ENCODE data around the gene CDT1. TPM values are rescaled to one million over a fixed set of nuclear protein-coding genes. Genes with fewer than 3 reads are reported as not detected.

Gene CDT1
- total and polyA plus RNA-seq, 2 donors from 2014 or later, result 0.56 to 1.5 TPM

GRCh38 chr16:88817785-88818574, 14.4 kb downstream of the CDT1 start:
- FAIRE-seq (no peak), DNase-seq (peak in 1 of 5 donors; percentile 22)
- Histone ChIP-seq H3K4me3 (ENCODE audit: low read length in 3 of 3) (no peak overlapping the region), H3K4me1 (ENCODE audit: control insufficient read depth in 2 of 3, insufficient read depth in 2 of 3, low read depth in 1 of 3, low read length in 3 of 3) (peaks cover 0 to 2% (median 0%) of the 10 kb centered on the region in 3 donors), H3K9ac (ENCODE audit: low read length in 3 of 3) (no peak overlapping the region), H3K9me3 (ENCODE audit: control insufficient read depth in 2 of 3, insufficient read depth in 1 of 3, low read length in 3 of 3) (no peaks in the 10 kb centered on the region), H3K27me3 (ENCODE audit: control insufficient read depth, insufficient read depth, low read length) (no peaks in the 10 kb centered on the region), H3K27ac (ENCODE audit: low read depth in 2 of 2, low read length in 2 of 2) (no peak overlapping the region), H3K36me3 (ENCODE audit: control insufficient read depth in 2 of 3, insufficient read depth in 3 of 3, low read length in 3 of 3) (peaks cover 0 to under 1% (median 0%) of the 10 kb centered on the region in 3 donors)
- TF ChIP-seq CTCF (IDR thresholded peaks at IDR 0.05; ENCODE audit: borderline replicate concordance, extremely low read depth, insufficient read depth), result no peak
- intact Hi-C loops (cut with DNase I), result no loop called here

GRCh38 chr16:88818575-88818874, 14.9 kb downstream of the CDT1 start:
- Histone ChIP-seq H3K9ac (ENCODE audit: low read length in 3 of 3) (no peak overlapping the region), H3K36me3 (ENCODE audit: control insufficient read depth in 2 of 3, insufficient read depth in 3 of 3, low read length in 3 of 3) (peaks cover 0 to 2% (median 0%) of the 10 kb centered on the region in 3 donors), H3K27me3 (ENCODE audit: control insufficient read depth, insufficient read depth, low read length) (no peaks in the 10 kb centered on the region), H3K4me1 (ENCODE audit: control insufficient read depth in 2 of 3, insufficient read depth in 2 of 3, low read depth in 1 of 3, low read length in 3 of 3) (peaks cover 0 to 2% (median 0%) of the 10 kb centered on the region in 3 donors), H3K4me3 (ENCODE audit: low read length in 3 of 3) (no peak overlapping the region), H3K9me3 (ENCODE audit: control insufficient read depth in 2 of 3, insufficient read depth in 1 of 3, low read length in 3 of 3) (no peaks in the 10 kb centered on the region), H3K27ac (ENCODE audit: low read depth in 2 of 2, low read length in 2 of 2) (no peak overlapping the region)
- peak in 2 of 5 donors; percentile 35 to 46 for DNase-seq
- FAIRE-seq, result no peak
- intact Hi-C loops (cut with DNase I), result no loop called here
- TF ChIP-seq CTCF (IDR thresholded peaks at IDR 0.05; ENCODE audit: borderline replicate concordance, extremely low read depth, insufficient read depth), result no peak

- H3K4me3 ChIP-seq (ENCODE audit: low read length in 3 of 3), result no peak overlapping the region
- no peak overlapping the region for H3K9ac ChIP-seq (ENCODE audit: low read length in 3 of 3)
- H3K27ac ChIP-seq (ENCODE audit: low read depth in 2 of 2, low read length in 2 of 2), result no peak overlapping the region
- FAIRE-seq, result no peak
- DNase-seq, result no peak
- H3K27me3 ChIP-seq (ENCODE audit: control insufficient read depth, insufficient read depth, low read length), result no peaks in the 10 kb centered on the region
- no peaks in the 10 kb centered on the region for H3K9me3 ChIP-seq (ENCODE audit: control insufficient read depth in 2 of 3, insufficient read depth in 1 of 3, low read length in 3 of 3)
- H3K36me3 ChIP-seq (ENCODE audit: control insufficient read depth in 2 of 3, insufficient read depth in 3 of 3, low read length in 3 of 3), result peaks cover 0 to 2% (median 0%) of the 10 kb centered on the region in 3 donors
- H3K4me1 ChIP-seq (ENCODE audit: control insufficient read depth in 2 of 3, insufficient read depth in 2 of 3, low read depth in 1 of 3, low read length in 3 of 3), result peaks cover 0 to 2% (median 0%) of the 10 kb centered on the region in 3 donors
- intact Hi-C loops (cut with DNase I), result no loop called here
- no peak for TF ChIP-seq CTCF (IDR thresholded peaks at IDR 0.05; ENCODE audit: borderline replicate concordance, extremely low read depth, insufficient read depth)
These were observed 15.5 kb downstream of the CDT1 start for GRCh38 chr16:88819126-88819525.
